GM23248 (cell line): ENCODE results near the gene ALPL.

Source experiments
- EZH2 ChIP-seq: fragments of 200-600 bp; sonication (generic); IDR thresholded peaks from 2 replicates; pipeline ENCODE4 v1.6.1; 2018; ENCODE audit warnings: antibody characterized with exemption, mild to moderate bottlenecking; ENCODE audit not compliant: insufficient read depth, poor library complexity, severe bottlenecking
- EZH2phosphoT487 ChIP-seq: fragments of 200-600 bp; sonication (generic); IDR thresholded peaks from 2 replicates; pipeline ENCODE4 v1.6.1; 2018; ENCODE audit warnings: antibody characterized with exemption, moderate library complexity, mild to moderate bottlenecking, low read depth; ENCODE audit not compliant: insufficient read depth

DNA sequence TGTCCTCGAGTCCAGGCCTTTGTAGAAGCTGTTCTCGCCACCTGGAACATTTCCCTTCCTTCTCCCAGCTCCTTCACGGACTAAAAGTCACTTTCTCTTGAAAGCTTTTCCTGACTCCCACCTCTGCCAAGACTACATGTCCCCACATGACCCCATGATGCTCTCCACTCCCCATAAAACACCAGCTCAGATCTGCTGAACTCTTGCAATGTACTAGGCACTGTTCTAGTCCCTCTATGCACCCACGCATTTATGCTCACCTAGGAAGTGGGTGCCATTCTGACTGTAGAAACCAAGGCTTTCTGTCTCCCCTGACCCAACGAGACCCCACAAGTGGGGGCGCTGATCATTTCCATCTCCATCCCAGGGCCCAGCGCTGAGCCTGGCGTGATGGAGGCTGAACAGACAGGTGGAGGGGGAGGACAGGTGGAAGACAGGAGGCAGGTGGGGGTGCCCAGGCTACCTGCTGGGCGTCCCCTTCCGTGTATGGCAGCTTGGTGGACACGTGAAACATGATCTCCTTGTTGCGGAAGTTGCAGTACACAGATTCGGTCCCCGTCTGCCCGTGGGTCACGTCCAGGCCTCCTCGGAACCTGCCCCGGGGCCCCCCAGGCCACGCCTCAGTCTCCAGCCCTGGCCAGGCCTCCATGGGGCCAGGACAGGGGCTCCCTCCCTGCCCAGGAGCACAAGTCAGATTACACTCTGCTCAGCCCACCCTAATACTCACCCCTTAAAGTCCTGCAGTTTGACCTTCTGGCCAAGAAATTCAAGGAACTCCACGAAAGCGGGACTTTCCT is 102.0 kb downstream of the ALPL start:
- no peak for TF ChIP-seq EZH2
- TF ChIP-seq EZH2phosphoT487: no peak
